Measurements from ENCODE around the gene DPP3.

- no peak for TF ChIP-seq CTCF (IDR thresholded peaks at IDR 0.05)
- no peak; the same call in 1 of the 2 replicates for TF ChIP-seq POLR2AphosphoS5 (IDR thresholded peaks at IDR 0.05; ENCODE audit: low read depth, low read length)
- no peak for TF ChIP-seq TCF7L2 (IDR thresholded peaks at IDR 0.05; ENCODE audit: low read depth, low read length)
- no peak for TF ChIP-seq SIN3A (IDR thresholded peaks at IDR 0.05; ENCODE audit: borderline replicate concordance, insufficient read depth, low read depth, low read length)
- no peak for TF ChIP-seq REST (IDR thresholded peaks at IDR 0.05; ENCODE audit: insufficient read depth in 1 of 2, low read depth in 2 of 2, low read length in 1 of 2)
These were observed 679 bp upstream of the DPP3 start for GRCh38 chr11:66479394-66480116.

All from Panc1 (cell line).